Adrenal gland (tissue), 5 donors: ENCODE results near the gene GLIS2.

Source experiments
- POLR2A ChIP-seq, 2 donors: fragments of 450-650 bp; IDR thresholded peaks; one replicate each; pipeline ENCODE4 v1.6.1; 2017; ENCODE audit warnings: antibody characterized with exemption in 2 of 2, mild to moderate bottlenecking in 2 of 2, moderate library complexity in 1 of 2
- TF ChIP-seq, protein P1 (sequence below), 6 experiments: fragments of 450-650 bp in 4 of 6; fragments of 200-600 bp in 2 of 6; sonication (generic) in 1 of 6; IDR thresholded peaks; 1 replicate in 5 of 6; 2 replicates in 1 of 6; pipeline versions ENCODE4 v1.5.1 to v1.8.0; 2016 to 2021; ENCODE audit warnings: antibody characterized with exemption in 6 of 6, mild to moderate bottlenecking in 2 of 6, moderate library complexity in 1 of 6
- donor health status: DM: no; HTN: no; CAD: no.

DNA sequence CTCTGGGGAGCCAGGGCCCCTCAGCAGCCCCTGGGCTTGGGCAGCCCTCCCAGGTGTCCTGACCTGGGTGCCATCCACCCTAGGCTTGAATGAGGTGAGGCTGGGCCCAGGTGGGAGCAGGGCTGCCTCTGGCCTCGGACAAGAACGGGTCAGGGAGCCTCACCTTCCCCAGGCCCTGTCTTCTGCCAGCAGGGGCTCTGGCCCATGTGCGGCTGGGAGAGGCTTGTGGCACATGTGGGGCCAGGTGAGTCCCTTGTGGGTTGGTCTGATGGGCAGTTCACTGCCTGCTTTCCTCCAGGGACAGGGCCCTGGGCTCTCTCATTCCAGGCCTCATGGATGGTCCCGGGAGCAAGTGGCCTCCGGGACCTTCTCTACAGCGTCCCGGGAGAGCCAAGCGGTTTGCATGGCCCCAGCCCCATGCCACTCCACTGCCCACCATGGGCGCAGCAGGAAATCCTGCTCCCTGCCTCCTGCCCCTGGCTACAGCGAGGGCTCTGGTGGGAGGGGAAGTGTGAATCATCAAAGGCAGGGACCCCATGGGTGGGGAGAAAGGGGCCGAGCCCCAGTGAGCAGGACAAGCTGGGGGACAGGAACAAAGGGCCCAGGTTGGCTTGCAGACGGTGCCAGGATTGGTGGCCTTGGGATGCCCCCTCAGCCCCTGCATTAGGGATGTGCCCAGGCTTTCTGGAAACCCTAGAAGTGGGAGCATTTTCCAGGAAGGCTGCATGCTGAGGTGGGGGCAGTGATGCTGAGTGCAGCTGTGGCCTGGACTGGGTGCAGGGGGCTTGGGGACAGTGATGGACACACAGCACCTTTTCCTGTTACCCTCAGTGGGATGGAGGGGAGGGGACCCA is 68.0 kb downstream of the GLIS2 start:
- TF ChIP-seq, protein P1, sequence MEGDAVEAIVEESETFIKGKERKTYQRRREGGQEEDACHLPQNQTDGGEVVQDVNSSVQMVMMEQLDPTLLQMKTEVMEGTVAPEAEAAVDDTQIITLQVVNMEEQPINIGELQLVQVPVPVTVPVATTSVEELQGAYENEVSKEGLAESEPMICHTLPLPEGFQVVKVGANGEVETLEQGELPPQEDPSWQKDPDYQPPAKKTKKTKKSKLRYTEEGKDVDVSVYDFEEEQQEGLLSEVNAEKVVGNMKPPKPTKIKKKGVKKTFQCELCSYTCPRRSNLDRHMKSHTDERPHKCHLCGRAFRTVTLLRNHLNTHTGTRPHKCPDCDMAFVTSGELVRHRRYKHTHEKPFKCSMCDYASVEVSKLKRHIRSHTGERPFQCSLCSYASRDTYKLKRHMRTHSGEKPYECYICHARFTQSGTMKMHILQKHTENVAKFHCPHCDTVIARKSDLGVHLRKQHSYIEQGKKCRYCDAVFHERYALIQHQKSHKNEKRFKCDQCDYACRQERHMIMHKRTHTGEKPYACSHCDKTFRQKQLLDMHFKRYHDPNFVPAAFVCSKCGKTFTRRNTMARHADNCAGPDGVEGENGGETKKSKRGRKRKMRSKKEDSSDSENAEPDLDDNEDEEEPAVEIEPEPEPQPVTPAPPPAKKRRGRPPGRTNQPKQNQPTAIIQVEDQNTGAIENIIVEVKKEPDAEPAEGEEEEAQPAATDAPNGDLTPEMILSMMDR (IDR thresholded peaks at IDR 0.05): no peak
- no peak for TF ChIP-seq POLR2A (IDR thresholded peaks at IDR 0.05)
